Smooth muscle cell (in vitro differentiated cells): ENCODE data around the gene CCDC61. TPM values are rescaled to one million over a fixed set of nuclear protein-coding genes. Genes with fewer than 3 reads are reported as not detected.
A peak's percentile ranks its signal among the peaks of the same experiment; 100 is the strongest.

ENCODE experiments used
- DNase-seq: peaks from one replicate; lab custom pipeline; 2025; ENCODE audit not compliant: unreplicated experiment; lab: John Stamatoyannopoulos, UW
- H2AFZ ChIP-seq: fragments of 200-600 bp; sonication (generic); 2 replicates; pipeline ENCODE4 v1.6.0; 2016; ENCODE audit warnings: antibody characterized with exemption, low read depth, mild to moderate bottlenecking
- H3F3A ChIP-seq: fragments of 200-600 bp; sonication (generic); 2 replicates; pipeline ENCODE4 v1.6.0; 2017; ENCODE audit warnings: antibody characterized with exemption, low read depth
- H3K27ac ChIP-seq: fragments of 200-600 bp; sonication (generic); 2 replicates; pipeline ENCODE4 v1.5.1; 2016; ENCODE audit warnings: low read depth, mild to moderate bottlenecking
- H3K27me3 ChIP-seq: fragments of 200-600 bp; sonication (generic); 2 replicates; pipeline ENCODE4 v1.6.1; 2016; ENCODE audit warnings: low read depth, mild to moderate bottlenecking
- H3K36me3 ChIP-seq: fragments of 200-600 bp; sonication (generic); 2 replicates; pipeline ENCODE4 v1.5.1; 2016; ENCODE audit warnings: low read depth
- H3K4me1 ChIP-seq: fragments of 200-600 bp; sonication (generic); 2 replicates; pipeline ENCODE4 v1.5.1; 2016; ENCODE audit warnings: low read depth
- H3K4me2 ChIP-seq: fragments of 200-600 bp; sonication (generic); 2 replicates; pipeline ENCODE4 v1.6.0; 2016; ENCODE audit warnings: mild to moderate bottlenecking
- H3K4me3 ChIP-seq: fragments of 200-600 bp; sonication (generic); 2 replicates; pipeline ENCODE4 v1.5.1; 2016; ENCODE audit warnings: mild to moderate bottlenecking
- H3K79me2 ChIP-seq: fragments of 200-600 bp; sonication (generic); 2 replicates; pipeline ENCODE4 v1.6.0; 2016; ENCODE audit warnings: low read depth, mild to moderate bottlenecking
- H3K9ac ChIP-seq: fragments of 200-600 bp; sonication (generic); 2 replicates; pipeline ENCODE4 v1.6.0; 2016; ENCODE audit warnings: low read depth
- H3K9me3 ChIP-seq: fragments of 200-600 bp; sonication (generic); replicated peaks from 2 replicates; pipeline ENCODE4 v1.5.1; 2016; ENCODE audit warnings: low read depth
- H4K20me1 ChIP-seq: fragments of 200-600 bp; sonication (generic); 2 replicates; pipeline ENCODE4 v1.6.0; 2016; ENCODE audit warnings: low read depth
- WGBS: methylation state at CpG from one replicate; pipeline ENCODE4 v1.1.7; 2016; ENCODE audit warnings: low lambda C conversion rate; 5-methylcytosine and 5-hydroxymethylcytosine counted together
- polyA plus RNA-seq: library from polyadenylated mRNA; unstranded; fragments of >200 nt; fragmentation: Nextera tagmentation; extraction: Ambion mirVana; gene quantifications from 2 replicates; pipeline ENCODE4 v1.2.1, GENCODE V29; 2016
- total RNA-seq: library from RNA; depleted of rRNA; stranded (reverse); fragments of >200 nt; gene quantifications from 2 replicates; pipeline ENCODE4 v1.2.3, GENCODE V29; 2014
- TF ChIP-seq, protein P1 (sequence below): fragments of 200-600 bp; sonication (generic); IDR thresholded peaks from 2 replicates; pipeline ENCODE4 v1.5.1; 2017; ENCODE audit warnings: borderline replicate concordance, mild to moderate bottlenecking, antibody characterized with exemption; ENCODE audit not compliant: insufficient read depth, poor library complexity, severe bottlenecking

The CCDC61 gene
- total and polyA plus RNA-seq, 2 experiments from 2014 or later, result 5.3 to 7.0 TPM

DNA sequence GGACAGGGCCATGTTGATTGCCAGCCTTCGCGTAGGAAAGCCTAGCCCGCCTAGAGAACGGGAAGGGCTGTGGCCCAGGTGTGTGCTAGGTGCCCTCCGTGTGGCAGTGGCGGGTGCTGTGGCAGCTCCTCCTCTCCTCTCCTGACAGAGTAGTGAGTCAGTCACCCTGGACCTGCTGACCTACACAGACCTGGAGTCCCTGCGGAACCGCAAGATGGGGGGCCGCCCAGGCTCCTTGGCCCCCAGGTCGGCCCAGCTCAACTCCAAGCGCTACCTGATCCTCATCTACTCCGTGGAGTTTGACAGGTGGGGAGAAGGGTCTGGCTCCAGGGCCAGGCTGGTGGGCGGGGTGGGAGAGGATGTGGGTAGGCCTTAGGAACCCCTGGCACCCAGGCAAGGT, 11.1 kb downstream of the CCDC61 start:
- Histone ChIP-seq H3K27ac (no peak overlapping the region), H3K79me2 (no peaks in the 10 kb centered on the region), H3K9ac (no peak overlapping the region), H3K27me3 (no peaks in the 10 kb centered on the region), H3F3A (no peaks in the 10 kb centered on the region), H3K4me3 (no peak overlapping the region), H2AFZ (no peak overlapping the region), H3K9me3 (no peaks in the 10 kb centered on the region), H4K20me1 (peaks cover 11% of the 10 kb centered on the region), H3K4me2 (no peak overlapping the region), H3K4me1 (no peaks in the 10 kb centered on the region), H3K36me3 (no peaks in the 10 kb centered on the region)
- TF ChIP-seq, protein P1, sequence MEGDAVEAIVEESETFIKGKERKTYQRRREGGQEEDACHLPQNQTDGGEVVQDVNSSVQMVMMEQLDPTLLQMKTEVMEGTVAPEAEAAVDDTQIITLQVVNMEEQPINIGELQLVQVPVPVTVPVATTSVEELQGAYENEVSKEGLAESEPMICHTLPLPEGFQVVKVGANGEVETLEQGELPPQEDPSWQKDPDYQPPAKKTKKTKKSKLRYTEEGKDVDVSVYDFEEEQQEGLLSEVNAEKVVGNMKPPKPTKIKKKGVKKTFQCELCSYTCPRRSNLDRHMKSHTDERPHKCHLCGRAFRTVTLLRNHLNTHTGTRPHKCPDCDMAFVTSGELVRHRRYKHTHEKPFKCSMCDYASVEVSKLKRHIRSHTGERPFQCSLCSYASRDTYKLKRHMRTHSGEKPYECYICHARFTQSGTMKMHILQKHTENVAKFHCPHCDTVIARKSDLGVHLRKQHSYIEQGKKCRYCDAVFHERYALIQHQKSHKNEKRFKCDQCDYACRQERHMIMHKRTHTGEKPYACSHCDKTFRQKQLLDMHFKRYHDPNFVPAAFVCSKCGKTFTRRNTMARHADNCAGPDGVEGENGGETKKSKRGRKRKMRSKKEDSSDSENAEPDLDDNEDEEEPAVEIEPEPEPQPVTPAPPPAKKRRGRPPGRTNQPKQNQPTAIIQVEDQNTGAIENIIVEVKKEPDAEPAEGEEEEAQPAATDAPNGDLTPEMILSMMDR, result no peak
- 96% methylated on average over 13 of the region's 13 CpGs for WGBS
- no peak for DNase-seq

DNA sequence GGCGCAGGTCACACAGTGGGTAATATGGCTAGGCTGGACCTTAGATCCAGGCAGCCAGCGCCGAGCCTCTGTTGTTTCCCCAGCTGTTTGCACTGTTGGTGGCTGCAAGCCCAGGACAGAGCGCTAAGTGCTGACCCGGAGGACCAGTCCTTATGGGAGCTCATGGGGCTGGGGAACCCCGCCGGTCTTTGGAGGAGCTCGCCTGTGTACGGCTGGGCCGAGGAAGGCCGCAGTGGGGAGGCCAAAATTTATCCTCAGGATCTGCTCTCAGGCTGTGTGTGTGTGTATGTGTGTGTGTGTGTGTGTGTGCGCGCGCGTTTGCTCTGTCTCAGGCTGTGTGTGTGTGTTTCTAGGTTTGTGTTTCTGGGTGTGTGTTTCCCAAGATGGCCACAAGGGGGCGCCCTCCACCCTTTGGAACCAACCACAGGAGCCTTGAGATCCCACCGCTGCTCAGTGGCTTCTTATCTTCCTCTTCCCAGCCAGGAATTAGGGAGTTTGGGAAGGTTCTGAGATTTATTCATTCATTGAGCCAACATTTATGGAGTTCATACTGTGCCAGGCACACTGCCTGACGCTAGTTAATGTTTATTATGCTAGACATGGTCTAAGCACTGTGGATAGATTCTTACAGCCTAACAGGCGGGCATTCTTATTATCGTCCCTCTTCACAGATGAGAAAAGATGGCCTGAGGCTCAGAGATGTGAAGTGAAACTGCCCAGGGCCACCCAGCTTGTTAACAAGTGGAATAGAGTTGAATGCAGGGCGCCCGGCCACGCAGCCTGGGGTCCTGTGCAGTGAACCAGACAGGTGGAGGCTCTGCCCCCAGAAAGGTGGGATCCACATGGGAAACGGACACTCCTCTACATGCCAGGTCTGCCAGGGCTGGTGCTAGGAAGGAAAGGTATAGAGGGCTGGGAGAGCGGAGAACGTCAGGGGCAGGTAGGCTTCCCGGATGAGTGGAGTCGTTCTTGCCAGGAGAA, 14.6 kb downstream of the CCDC61 start:
- DNase-seq, result peak; percentile 27
- no peaks in the 10 kb centered on the region for H3K79me2 ChIP-seq
- no peak overlapping the region for H3K4me2 ChIP-seq
- TF ChIP-seq, protein P1, result peak; percentile 78
- no peak overlapping the region for H3K4me3 ChIP-seq
- no peak overlapping the region for H2AFZ ChIP-seq
- H3K27ac ChIP-seq, result no peak overlapping the region
- peaks cover 15% of the 10 kb centered on the region for H4K20me1 ChIP-seq
- 69% methylated on average over 28 of the region's 28 CpGs for WGBS
- H3K27me3 ChIP-seq, result peaks cover 19% of the 10 kb centered on the region
- H3F3A ChIP-seq, result no peaks in the 10 kb centered on the region
- H3K9me3 ChIP-seq, result no peaks in the 10 kb centered on the region
- no peak overlapping the region for H3K9ac ChIP-seq
- no peaks in the 10 kb centered on the region for H3K36me3 ChIP-seq
- H3K4me1 ChIP-seq, result peaks cover 4% of the 10 kb centered on the region

DNA sequence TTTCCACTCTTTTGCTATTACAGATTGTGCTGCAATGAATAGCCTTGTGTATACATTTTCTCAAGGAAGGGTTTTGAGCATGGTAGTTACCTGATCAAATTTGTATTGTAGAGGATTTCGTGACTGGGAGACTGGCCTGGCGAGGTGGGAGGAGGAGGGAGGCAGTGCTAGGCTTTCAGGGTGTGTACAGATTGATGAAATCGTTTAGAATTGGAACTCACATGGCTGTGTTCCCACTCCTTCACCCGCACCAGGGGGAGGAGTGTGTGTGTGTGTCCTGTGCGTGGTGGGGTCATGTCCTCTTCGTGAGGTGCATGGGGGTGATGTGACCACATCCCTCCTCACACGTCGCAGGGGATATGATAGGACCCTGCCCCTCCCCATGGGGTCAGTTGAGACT, 19.3 kb downstream of the CCDC61 start:
- 27% methylated on average over 8 of the region's 8 CpGs for WGBS
- Histone ChIP-seq H3K4me2 (peak overlapping the region; percentile 95), H3K4me3 (peak overlapping the region; percentile 18), H3K9me3 (no peaks in the 10 kb centered on the region), H3K79me2 (no peaks in the 10 kb centered on the region), H3K27ac (no peak overlapping the region), H3K27me3 (peaks cover 37% of the 10 kb centered on the region), H4K20me1 (peaks cover 31% of the 10 kb centered on the region), H2AFZ (no peak overlapping the region), H3K4me1 (peaks cover 4% of the 10 kb centered on the region), H3K9ac (no peak overlapping the region), H3F3A (no peaks in the 10 kb centered on the region), H3K36me3 (no peaks in the 10 kb centered on the region)
- no peak for DNase-seq
- TF ChIP-seq, protein P1, result no peak
